Activated B cell treated with CpG ODN at 0.5 μM for 24 hours (primary cell): Measurements from ENCODE around the gene MEF2B. TPM values are rescaled to one million over a fixed set of nuclear protein-coding genes. Genes with fewer than 3 reads are reported as not detected.
"Not testable (repeated sequence)": the region's sequence is repeated elsewhere in the genome, so short reads cannot be mapped to it uniquely, and the experiment has no call there.

Source experiments
- ATAC-seq: fragments of 200-7000 bp; cut with Tn5 transposase; one replicate; pipeline ENCODE4 v1.10.0; 2021; ENCODE audit warnings: low read depth, mild to moderate bottlenecking, moderate library complexity
- CTCF ChIA-PET: fragments of 350-600 bp; sonication (Branson Sonifier 250); formaldehyde crosslinking; loops from one replicate; lab custom pipeline; 2021; ENCODE audit warnings: antibody characterized with exemption; lab: Charles Lee
- POLR2A ChIA-PET: fragments of 350-600 bp; sonication (Branson Sonifier 250); formaldehyde crosslinking; loops from one replicate; lab custom pipeline; 2021; ENCODE audit warnings: antibody characterized with exemption; lab: Charles Lee
- DNase-seq: peaks from one replicate; pipeline ENCODE4 v3.0.0; 2022
- H3K27ac Mint-ChIP-seq: one replicate; pipeline ENCODE4 v1.8.0; 2020; ENCODE audit warnings: mixed read lengths
- H3K27me3 Mint-ChIP-seq: one replicate; pipeline ENCODE4 v1.8.0; 2021; ENCODE audit warnings: mixed read lengths
- H3K36me3 Mint-ChIP-seq: one replicate; pipeline ENCODE4 v1.8.0; 2021; ENCODE audit warnings: low read depth, mixed read lengths
- H3K4me1 Mint-ChIP-seq: one replicate; pipeline ENCODE4 v1.8.0; 2021; ENCODE audit warnings: mixed read lengths
- H3K4me3 Mint-ChIP-seq: one replicate; pipeline ENCODE4 v1.8.0; 2020; ENCODE audit warnings: mild to moderate bottlenecking, mixed read lengths
- H3K9me3 Mint-ChIP-seq: one replicate; pipeline ENCODE4 v1.8.0; 2020; ENCODE audit warnings: mixed read lengths
- CTCF ChIP-seq: fragments of 200-600 bp; IDR thresholded peaks from one replicate; pipeline ENCODE4 v1.8.0; 2022; ENCODE audit warnings: antibody characterized with exemption, mild to moderate bottlenecking
- intact Hi-C: fragments of 100-400 bp; cut with micrococcal nuclease; formaldehyde crosslinking; loops from one replicate; pipeline ENCODE4 v1.15.1; 2024
- total RNA-seq: library from RNA; stranded (reverse); gene quantifications from 2 replicates; pipeline ENCODE4 v1.2.3, GENCODE V29; 2022

MEF2B gene
- total RNA-seq, 1 donor from 2014 or later, result 15.5 TPM

GRCh38 chr19:19176950-19177349, 6.9 kb upstream of the MEF2B start:
- H3K4me3 Mint-ChIP-seq, result no peak overlapping the region
- CTCF ChIA-PET, result interaction anchor here (1.0 to 1.5 kb wide), 3 partner anchors 29 to 36 kb away, joined by 3 to 5 read pairs (median 4); no protein-coding TSS in a partner anchor
- peaks cover 42% of the 10 kb centered on the region for H3K36me3 Mint-ChIP-seq

GRCh38 chr19:19173243-19173642, 3.2 kb upstream of the MEF2B start:
- ChIA-PET POLR2A (interaction anchor here (0.7 to 1.0 kb wide), 3 partner anchors 30 to 366 kb away, joined by 3 to 9 read pairs (median 4); partner anchors contain the start of gene NR2C2AP), CTCF (interaction anchor here (1.7 to 5.1 kb wide), 4 partner anchors 14 to 32 kb away, joined by 5 to 104 read pairs (median 48); no protein-coding TSS in a partner anchor)
- Mint-ChIP-seq H3K4me1 (peaks cover 22% of the 10 kb centered on the region), H3K36me3 (peaks cover 15% of the 10 kb centered on the region)
- H3K27me3 Mint-ChIP-seq, intact Hi-C loops, H3K4me3 Mint-ChIP-seq, H3K9me3 Mint-ChIP-seq, ATAC-seq, H3K27ac Mint-ChIP-seq, DNase-seq: not testable (repeated sequence)

More at GRCh38 chr19:19176950-19177349, 6.9 kb upstream of the MEF2B start:
- no peaks in the 10 kb centered on the region for H3K27me3 Mint-ChIP-seq
- intact Hi-C loops, result no loop called here
- H3K4me1 Mint-ChIP-seq, result peaks cover 5% of the 10 kb centered on the region
- no peak for TF ChIP-seq CTCF
- ATAC-seq (no peak), DNase-seq (no peak)
- POLR2A ChIA-PET, result interaction anchor here (0.7 kb wide), 1 partner anchor 383 kb away, joined by 3 read pairs; no protein-coding TSS in a partner anchor
- H3K27ac Mint-ChIP-seq, result no peak overlapping the region
- no peaks in the 10 kb centered on the region for H3K9me3 Mint-ChIP-seq

- ChIA-PET CTCF (interaction anchor here (5.1 kb wide), 1 partner anchor 24 kb away, joined by 104 read pairs; no protein-coding TSS in a partner anchor), POLR2A (interaction anchor here (0.7 kb wide), 1 partner anchor 267 kb away, joined by 3 read pairs; no protein-coding TSS in a partner anchor)
- Mint-ChIP-seq H3K9me3 (no peaks in the 10 kb centered on the region), H3K36me3 (peaks cover 9% of the 10 kb centered on the region), H3K4me3 (no peak overlapping the region), H3K27ac (no peak overlapping the region), H3K27me3 (no peaks in the 10 kb centered on the region), H3K4me1 (peaks cover 29% of the 10 kb centered on the region)
- DNase-seq, result no peak
- intact Hi-C loops, result no loop called here
- no peak for TF ChIP-seq CTCF
- ATAC-seq, result no peak
Observed at GRCh38 chr19:19171821-19172532, 1.9 kb upstream of the MEF2B start.

GRCh38 chr19:19170873-19171672, 1.0 kb upstream of the MEF2B start:
- Mint-ChIP-seq H3K9me3 (no peaks in the 10 kb centered on the region), H3K4me1 (peaks cover 29% of the 10 kb centered on the region), H3K36me3 (peaks cover 2% of the 10 kb centered on the region), H3K4me3 (peak overlapping the region; percentile 83), H3K27me3 (no peaks in the 10 kb centered on the region), H3K27ac (peak overlapping the region; percentile 63)
- DNase-seq (no peak), ATAC-seq (no peak)
- intact Hi-C loops, result loop anchor here (1.0 kb wide), 3 partner anchors 11 to 25 kb away; no protein-coding TSS in a partner anchor
- CTCF ChIA-PET, result interaction anchor here (5.1 kb wide), 1 partner anchor 23 kb away, joined by 104 read pairs; no protein-coding TSS in a partner anchor
- POLR2A ChIA-PET, result interaction anchor here (0.7 to 3.1 kb wide), 4 partner anchors 11 to 268 kb away, joined by 3 to 27 read pairs (median 5); no protein-coding TSS in a partner anchor
- no peak for TF ChIP-seq CTCF
